ENCODE data around the gene YWHAE. TPM values are rescaled to one million over a fixed set of nuclear protein-coding genes. Genes with fewer than 3 reads are reported as not detected.
"Not testable (repeated sequence)": the region's sequence is repeated elsewhere in the genome, so short reads cannot be mapped to it uniquely, and the experiment has no call there.

YWHAE gene
- total RNA-seq, 6 experiments from 2014 or later = 167 to 446 (median 217) TPM

GRCh38 chr17:1420981-1421380, 21.0 kb upstream of the YWHAE start:
- Histone ChIP-seq H3K4me1 (no peaks in the 10 kb centered on the region), H3K4me3 (no peak overlapping the region), H3K9me3 (no peaks in the 10 kb centered on the region), H3K36me3 (peaks cover 8 to 37% (median 13%) of the 10 kb centered on the region in 4 donors), H3K27ac (no peak overlapping the region), H3K27me3 (no peaks in the 10 kb centered on the region)
- 80% methylated on average over 2 of the region's 2 CpGs for WGBS (ENCODE audit: insufficient coverage, low coverage, low lambda C conversion rate, missing lambda C conversion rate)
- intact Hi-C loops (cut with DNase I) = no loop called here
- ATAC-seq = no peak
- TF ChIP-seq CTCF (IDR thresholded peaks at IDR 0.05) (no peak), POLR2A (IDR thresholded peaks at IDR 0.05) (no peak)
- no peak for DNase-seq

GRCh38 chr17:1420163-1420562, 20.1 kb upstream of the YWHAE start:
- intact Hi-C loops (cut with DNase I) = no loop called here
- ATAC-seq (no peak), DNase-seq (peak in 1 of 3 donors; percentile 10)
- no peaks in the 10 kb centered on the region for H3K9me3 ChIP-seq
- H3K27me3 ChIP-seq = no peaks in the 10 kb centered on the region
- H3K36me3 ChIP-seq = peaks cover 5 to 30% (median 13%) of the 10 kb centered on the region in 4 donors
- WGBS (ENCODE audit: insufficient coverage, low coverage, low lambda C conversion rate, missing lambda C conversion rate) = 89% methylated on average over 5 of the region's 11 CpGs
- H3K27ac ChIP-seq = no peak overlapping the region
- H3K4me1 ChIP-seq = no peaks in the 10 kb centered on the region
- TF ChIP-seq POLR2A (IDR thresholded peaks at IDR 0.05) = no peak
- no peak for TF ChIP-seq CTCF (IDR thresholded peaks at IDR 0.05)
- no peak overlapping the region for H3K4me3 ChIP-seq

- H3K9me3 ChIP-seq; ATAC-seq; intact Hi-C loops (cut with DNase I); H3K4me3 ChIP-seq; H3K27ac ChIP-seq; H3K27me3 ChIP-seq: not testable (repeated sequence)
- H3K4me1 ChIP-seq = peaks cover 0 to 13% (median 3%) of the 10 kb centered on the region in 4 donors
- DNase-seq = peak in 1 of 3 donors; percentile 33
- 60% methylated on average over 6 of the region's 10 CpGs for WGBS (ENCODE audit: insufficient coverage, low coverage, low lambda C conversion rate, missing lambda C conversion rate)
- H3K36me3 ChIP-seq = peaks cover 5 to 26% (median 10%) of the 10 kb centered on the region in 4 donors
These were observed 18.5 kb upstream of the YWHAE start for GRCh38 chr17:1418476-1418875.

- no peaks in the 10 kb centered on the region for H3K27me3 ChIP-seq
- WGBS (ENCODE audit: insufficient coverage, low coverage, low lambda C conversion rate, missing lambda C conversion rate) = 67% methylated on average over 2 of the region's 5 CpGs
- no peak overlapping the region for H3K4me3 ChIP-seq
- peaks cover 0 to 7% (median 4%) of the 10 kb centered on the region in 4 donors for H3K36me3 ChIP-seq
- no peaks in the 10 kb centered on the region for H3K9me3 ChIP-seq
- TF ChIP-seq CTCF (IDR thresholded peaks at IDR 0.05) (no peak), POLR2A (IDR thresholded peaks at IDR 0.05) (no peak)
- peaks cover 0 to 27% (median 7%) of the 10 kb centered on the region in 4 donors for H3K4me1 ChIP-seq
- intact Hi-C loops (cut with DNase I) = no loop called here
- DNase-seq (peak in 1 of 3 donors; percentile 3), ATAC-seq (no peak)
- H3K27ac ChIP-seq = no peak overlapping the region
These were observed 16.4 kb upstream of the YWHAE start for GRCh38 chr17:1416414-1416813.

GRCh38 chr17:1414634-1415033, 14.6 kb upstream of the YWHAE start:
- 70% methylated on average over 10 of the region's 10 CpGs for WGBS (ENCODE audit: insufficient coverage, low coverage, low lambda C conversion rate, missing lambda C conversion rate)
- intact Hi-C loops (cut with DNase I) = no loop called here
- peaks cover 0 to 2% (median 0%) of the 10 kb centered on the region in 4 donors for H3K36me3 ChIP-seq
- H3K27ac ChIP-seq = no peak overlapping the region
- no peaks in the 10 kb centered on the region for H3K9me3 ChIP-seq
- ATAC-seq (no peak), DNase-seq (no peak)
- no peaks in the 10 kb centered on the region for H3K27me3 ChIP-seq
- no peak overlapping the region for H3K4me3 ChIP-seq
- TF ChIP-seq POLR2A (IDR thresholded peaks at IDR 0.05) = no peak
- no peak for TF ChIP-seq CTCF (IDR thresholded peaks at IDR 0.05)
- peaks cover 0 to 27% (median 7%) of the 10 kb centered on the region in 4 donors for H3K4me1 ChIP-seq

Data from right lobe of liver (tissue), 6 donors.